NCI-H82 treated with DMSO at 0.1 percent for 48 hours (cell line): ENCODE data around the gene TMEM129.

Experiments used
- DNase-seq: peaks from one replicate; lab custom pipeline; 2025; ENCODE audit not compliant: unreplicated experiment; lab: John Stamatoyannopoulos, UW

Gene TMEM129

GRCh38 chr4:1721666-1722550 lies 785 bp upstream of the TMEM129 start:
- no peak for DNase-seq

- no peak for DNase-seq
Measured at GRCh38 chr4:1720163-1720983, 750 bp downstream of the TMEM129 start.

GRCh38 chr4:1718095-1718850 lies 2.9 kb downstream of the TMEM129 start:
- DNase-seq, result no peak

GRCh38 chr4:1717129-1718094 lies 3.7 kb downstream of the TMEM129 start:
- DNase-seq, result no peak

GRCh38 chr4:1716065-1716945 lies 4.8 kb downstream of the TMEM129 start:
- no peak for DNase-seq

- no peak for DNase-seq
Measured at GRCh38 chr4:1715002-1715758, 5.9 kb downstream of the TMEM129 start.

- DNase-seq, result no peak
Measured at GRCh38 chr4:1714303-1715001, 6.7 kb downstream of the TMEM129 start.

- no peak for DNase-seq
Measured at GRCh38 chr4:1713003-1713851, 7.9 kb downstream of the TMEM129 start.

- peak; percentile 84 for DNase-seq
Measured at GRCh38 chr4:1712216-1713002, 8.7 kb downstream of the TMEM129 start, which contains the start of gene SLBP. Gene SLBP, minus strand, starts transcription at chr4:1712319. Its CDS starts 131 bp downstream, at chr4:1712188.

GRCh38 chr4:1711571-1712215 lies 9.4 kb downstream of the TMEM129 start:
- no peak for DNase-seq

GRCh38 chr4:1711055-1711570 lies 10.0 kb downstream of the TMEM129 start:
- DNase-seq, result no peak

- DNase-seq, result no peak
Measured at GRCh38 chr4:1708581-1708980, 12.5 kb downstream of the TMEM129 start.

GRCh38 chr4:1706358-1706757 lies 14.8 kb downstream of the TMEM129 start:
- no peak for DNase-seq

- no peak for DNase-seq
Measured at GRCh38 chr4:1705732-1706131, 15.4 kb downstream of the TMEM129 start.

GRCh38 chr4:1703867-1704266 lies 17.3 kb downstream of the TMEM129 start:
- DNase-seq, result no peak
